ENCODE results near the gene DHCR7.

DHCR7 gene

DNA sequence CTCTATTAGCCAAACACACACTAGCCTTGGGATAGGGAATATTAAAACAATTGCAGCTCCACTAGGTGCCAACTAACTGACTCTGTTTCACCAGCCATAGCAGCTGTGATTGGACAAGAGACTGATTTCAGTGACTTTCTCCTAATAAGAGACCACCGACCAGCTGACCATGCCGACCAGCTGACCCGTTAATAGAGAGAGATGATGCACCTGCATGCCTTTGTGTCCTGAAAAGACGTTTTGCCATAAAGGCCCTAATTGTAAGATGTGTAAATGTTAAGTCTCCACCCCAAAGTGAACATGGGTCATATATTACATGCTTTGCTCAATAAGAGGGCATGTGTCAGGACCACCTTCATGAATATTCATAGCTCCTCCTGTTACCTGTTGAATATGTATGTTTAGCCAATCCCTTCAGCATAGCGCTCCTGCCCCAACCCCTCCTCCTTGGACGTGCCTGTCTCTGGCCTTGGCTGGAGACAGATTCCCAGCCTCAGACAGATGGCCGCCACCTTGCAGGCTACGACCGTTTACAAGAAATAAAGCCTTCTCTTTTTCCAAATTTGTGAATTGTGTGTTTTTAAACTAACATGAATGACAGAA is 3.5 kb upstream of the DHCR7 start:
- DNase-seq (ENCODE audit: low spot score): no peak
- Histone ChIP-seq H3K27ac (peak overlapping the region; percentile 78 to 94), H3K4me3 (peak overlapping the region; percentile 92)

DNA sequence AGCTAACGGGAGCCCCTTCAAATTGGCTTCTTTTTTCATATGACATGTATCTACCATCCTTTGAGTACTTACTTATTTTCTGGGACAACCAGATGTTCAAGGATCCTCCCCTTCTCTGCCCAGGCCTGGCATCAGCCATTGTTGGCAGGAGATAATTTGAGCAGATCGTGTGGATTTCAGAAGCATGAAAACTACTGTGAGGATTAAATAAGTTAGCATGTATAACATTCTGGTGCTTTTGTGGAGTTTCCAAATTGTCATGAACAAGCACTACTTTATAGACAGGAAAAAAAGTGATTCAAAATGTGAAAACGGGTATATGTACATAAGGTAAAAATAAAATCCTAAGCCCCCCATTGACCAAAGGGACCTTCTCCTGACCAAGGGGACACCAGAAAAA is 2.7 kb upstream of the DHCR7 start:
- H3K4me3 ChIP-seq: no peak overlapping the region
- no peak for TF ChIP-seq CTCF (IDR thresholded peaks at IDR 0.05)
- DNase-seq (ENCODE audit: low spot score): no peak
- H3K27ac ChIP-seq: no peak overlapping the region

More for the DNA sequence above, 3.5 kb upstream of the DHCR7 start:
- TF ChIP-seq CTCF (IDR thresholded peaks at IDR 0.05): no peak

- no peak for TF ChIP-seq CTCF (IDR thresholded peaks at IDR 0.05)
- no peak for DNase-seq (ENCODE audit: low spot score)
- Histone ChIP-seq H3K27ac (no peak overlapping the region), H3K4me3 (no peak overlapping the region)
These were observed 2.3 kb upstream of the DHCR7 start for GRCh38 chr11:71450507-71450906.

GRCh38 chr11:71449596-71449995 is 1.4 kb upstream of the DHCR7 start:
- no peak for TF ChIP-seq CTCF (IDR thresholded peaks at IDR 0.05)
- DNase-seq (ENCODE audit: low spot score): no peak
- peak overlapping the region; percentile 82 for H3K4me3 ChIP-seq
- peak overlapping the region; percentile 73 to 89 for H3K27ac ChIP-seq

DNA sequence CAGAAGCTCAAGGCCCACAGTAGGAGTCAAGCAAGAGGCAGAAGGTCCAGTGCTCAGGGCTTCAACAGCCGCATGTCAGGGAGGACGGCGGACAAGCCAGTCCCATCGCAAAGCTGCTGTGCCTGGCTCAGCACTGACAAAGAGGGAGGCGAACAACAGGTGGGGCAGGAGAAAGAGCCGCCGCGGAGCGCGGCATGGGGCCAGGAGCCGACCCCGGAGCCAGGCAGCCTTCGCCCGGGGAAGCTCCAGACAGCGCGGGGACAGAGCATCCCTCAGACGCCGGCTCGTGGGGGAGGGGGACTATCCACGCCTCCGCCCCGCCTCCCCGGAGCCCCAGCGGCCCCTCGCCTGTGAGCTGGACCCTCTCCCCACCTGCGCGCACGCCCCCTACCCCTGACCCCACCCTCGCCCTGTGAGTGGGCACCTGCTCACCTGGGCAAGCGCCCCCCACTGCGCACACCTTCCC is 369 bp downstream of the DHCR7 start:
- peak; percentile 80 for DNase-seq (ENCODE audit: low spot score)

GRCh38 chr11:71446942-71447688 is 1.1 kb downstream of the DHCR7 start:
- Histone ChIP-seq H3K27ac (peak overlapping the region; percentile 73 to 89), H3K4me3 (peak overlapping the region; percentile 82)
- TF ChIP-seq CTCF (IDR thresholded peaks at IDR 0.05): no peak
- DNase-seq (ENCODE audit: low spot score): no peak

More for the DNA sequence above, 369 bp downstream of the DHCR7 start:
- Histone ChIP-seq H3K4me3 (peak overlapping the region; percentile 82), H3K27ac (peak overlapping the region; percentile 73 to 89)
- no peak for TF ChIP-seq CTCF (IDR thresholded peaks at IDR 0.05)

GRCh38 chr11:71446150-71446549 is 2.0 kb downstream of the DHCR7 start:
- DNase-seq (ENCODE audit: low spot score): no peak
- Histone ChIP-seq H3K4me3 (no peak overlapping the region), H3K27ac (no peak overlapping the region)
- TF ChIP-seq CTCF (IDR thresholded peaks at IDR 0.05): no peak
